BLaER1 treated with 17β-estradiol and CSF1 and Interleukin-3, amounts not matched to agents 10 nM and 100 nM (cell line): ENCODE data around the gene ANKRD17.

Experiments
- H3K27ac ChIP-seq, 11 experiments: shearing (Covaris generic); formaldehyde crosslinking; 2 replicates each; pipeline ENCODE4 v1.8.1; 2022
- H3K27me3 ChIP-seq, 11 experiments: shearing (Covaris generic); formaldehyde crosslinking; 2 replicates each; pipeline ENCODE4 v1.8.1; 2022
- H3K36me3 ChIP-seq, 11 experiments: shearing (Covaris generic); formaldehyde crosslinking; 2 replicates each; pipeline ENCODE4 v1.8.1; 2022
- H3K4me1 ChIP-seq, 10 experiments: shearing (Covaris generic); formaldehyde crosslinking; 2 replicates each; pipeline ENCODE4 v1.8.1; 2022
- H3K4me2 ChIP-seq, 11 experiments: shearing (Covaris generic); formaldehyde crosslinking; 2 replicates each; pipeline ENCODE4 v1.8.1; 2022
- H3K4me3 ChIP-seq, 10 experiments: shearing (Covaris generic); formaldehyde crosslinking; 2 replicates each; pipeline ENCODE4 v1.8.1; 2022
- H3K9ac ChIP-seq, 11 experiments: shearing (Covaris generic); formaldehyde crosslinking; 2 replicates each; pipeline ENCODE4 v1.8.1; 2022
- H3K9me3 ChIP-seq, 11 experiments: shearing (Covaris generic); formaldehyde crosslinking; replicated peaks in 1 of 11; 2 replicates each; pipeline ENCODE4 v1.8.1; 2022
- H4K20me1 ChIP-seq, 11 experiments: shearing (Covaris generic); formaldehyde crosslinking; 2 replicates each; pipeline ENCODE4 v1.8.1; 2022
- Cebpa-rat ChIP-seq, 11 experiments: shearing (Covaris generic); IDR thresholded peaks; 2 replicates each; pipeline ENCODE4 v1.8.1; 2022

The ANKRD17 gene

DNA sequence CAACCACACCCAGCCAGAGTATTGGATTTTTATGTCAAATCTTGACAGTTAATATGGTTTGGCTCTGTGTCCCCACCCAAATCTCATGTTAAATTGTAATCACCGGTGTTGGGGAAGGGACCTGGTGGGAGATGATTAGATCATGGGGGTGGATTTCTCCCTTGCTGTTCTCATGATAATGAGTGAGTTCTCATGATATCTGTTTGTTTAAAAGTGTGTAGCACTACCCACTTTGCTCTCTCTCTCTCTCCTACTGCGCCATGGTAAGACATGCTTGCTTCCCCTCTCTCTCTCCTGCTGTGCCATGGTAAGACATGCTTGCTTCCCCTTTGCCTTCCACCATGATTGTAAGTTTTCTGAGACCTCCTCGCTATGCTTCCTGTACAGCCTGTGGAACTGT, 102.2 kb downstream of the ANKRD17 start:
- no peak overlapping the region for H3K4me2 ChIP-seq
- peaks cover 78 to 100% (median 88%) of the 10 kb centered on the region in 11 experiments for H3K36me3 ChIP-seq

DNA sequence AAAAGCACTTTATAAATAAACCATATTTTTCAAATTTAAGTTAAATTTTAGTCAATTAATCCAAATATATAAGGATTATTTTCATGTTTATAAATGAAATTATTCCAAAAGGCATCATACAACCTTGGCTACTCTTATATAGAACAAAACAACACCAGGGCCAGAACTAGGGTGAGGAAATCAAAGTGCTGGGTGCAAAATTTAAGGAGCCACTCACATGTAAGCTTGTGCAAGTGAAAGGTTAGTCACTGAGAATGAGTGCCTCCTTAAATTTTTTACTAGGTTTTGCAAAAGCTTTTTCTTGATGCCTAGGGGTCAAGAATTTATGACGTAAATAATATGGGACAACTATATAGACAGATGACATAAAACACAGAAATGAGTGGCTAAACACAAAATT, 105.7 kb downstream of the ANKRD17 start:
- Histone ChIP-seq H3K27me3 (no peaks in the 10 kb centered on the region), H3K4me1 (no peaks in the 10 kb centered on the region), H3K27ac (no peak overlapping the region), H3K9me3 (no peaks in the 10 kb centered on the region), H3K9ac (no peak overlapping the region), H4K20me1 (peaks cover 0 to 29% (median 4%) of the 10 kb centered on the region in 11 experiments; a peak in 8 of 22 replicates), H3K4me2 (no peak overlapping the region), H3K4me3 (no peak overlapping the region), H3K36me3 (peaks cover 77 to 100% (median 88%) of the 10 kb centered on the region in 11 experiments)
- no peak for TF ChIP-seq Cebpa-rat (IDR thresholded peaks at IDR 0.05)

More for the DNA sequence above, 102.2 kb downstream of the ANKRD17 start:
- TF ChIP-seq Cebpa-rat (IDR thresholded peaks at IDR 0.05), result no peak
- Histone ChIP-seq H3K4me1 (0 out of 20 replicates have a peak, but pooled peaks cover 0 to under 1% (median 0%) of the 10 kb centered on the region in 10 experiments), H4K20me1 (peaks cover 0 to 34% (median 6%) of the 10 kb centered on the region in 11 experiments; a peak in 11 of 22 replicates), H3K9ac (no peak overlapping the region), H3K27ac (no peak overlapping the region), H3K27me3 (no peaks in the 10 kb centered on the region), H3K9me3 (no peaks in the 10 kb centered on the region), H3K4me3 (no peak overlapping the region)

DNA sequence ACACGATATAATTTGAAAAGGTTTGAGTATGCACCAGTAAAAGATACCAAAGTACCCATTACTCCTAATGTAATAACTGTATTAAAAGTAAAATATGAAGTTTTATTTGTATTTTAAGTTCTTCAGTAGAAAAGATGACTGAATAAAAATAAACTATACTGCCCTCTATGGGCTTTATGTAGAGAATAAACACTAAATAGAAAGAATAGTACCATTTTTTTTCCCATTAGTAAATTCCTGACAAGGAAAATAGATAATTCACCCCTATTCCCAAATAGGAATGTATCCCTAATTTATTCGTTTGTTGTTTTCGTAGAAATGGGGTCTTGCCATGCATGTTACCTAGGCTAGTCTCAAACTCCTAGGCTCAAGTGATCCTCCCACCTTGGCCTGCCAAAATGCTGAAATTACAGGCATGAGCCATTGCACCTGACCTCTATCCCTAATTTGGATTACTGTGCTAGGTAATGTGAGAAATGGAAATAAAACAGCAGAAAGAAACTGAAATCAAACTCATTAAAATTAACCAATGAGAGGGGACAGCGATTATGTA, 115.5 kb downstream of the ANKRD17 start:
- no peak overlapping the region for H3K27ac ChIP-seq
- H3K36me3 ChIP-seq, result peaks cover 87 to 100% (median 99%) of the 10 kb centered on the region in 11 experiments
- H4K20me1 ChIP-seq, result peaks cover 3 to 46% (median 13%) of the 10 kb centered on the region in 11 experiments; a peak in 12 of 22 replicates
- no peak overlapping the region for H3K9ac ChIP-seq
- TF ChIP-seq Cebpa-rat (IDR thresholded peaks at IDR 0.05), result no peak
- H3K27me3 ChIP-seq, result no peaks in the 10 kb centered on the region
- H3K4me3 ChIP-seq, result no peak overlapping the region
- no peak overlapping the region for H3K4me2 ChIP-seq
- H3K9me3 ChIP-seq, result no peaks in the 10 kb centered on the region
- H3K4me1 ChIP-seq, result no peaks in the 10 kb centered on the region

DNA sequence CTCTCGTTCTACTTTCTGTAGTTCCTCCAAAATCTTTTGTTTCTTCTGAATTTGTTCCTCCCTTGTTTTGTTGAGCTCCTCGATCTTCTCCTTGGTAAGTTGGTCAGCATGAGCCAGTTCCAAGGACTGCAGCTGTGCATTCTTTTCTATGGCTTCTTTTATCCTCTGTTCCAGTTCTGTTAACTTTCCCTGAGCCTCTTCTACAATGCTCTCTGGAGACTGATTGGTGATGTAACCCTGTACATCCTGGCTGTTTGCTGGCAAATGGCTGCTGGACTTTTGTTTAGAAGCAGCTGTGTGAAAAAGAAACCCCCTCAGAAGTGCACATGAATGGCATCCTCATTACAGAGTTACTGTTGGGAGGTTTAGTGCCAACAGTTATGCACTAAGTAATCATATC, 118.6 kb downstream of the ANKRD17 start:
- Histone ChIP-seq H3K27ac (no peak overlapping the region), H3K36me3 (peaks cover 82 to 100% (median 98%) of the 10 kb centered on the region in 11 experiments), H3K4me3 (no peak overlapping the region), H3K9me3 (no peaks in the 10 kb centered on the region), H3K4me2 (no peak overlapping the region), H3K9ac (no peak overlapping the region), H4K20me1 (peaks cover 13 to 61% (median 19%) of the 10 kb centered on the region in 11 experiments; a peak in 18 of 22 replicates), H3K4me1 (no peaks in the 10 kb centered on the region), H3K27me3 (no peaks in the 10 kb centered on the region)
- no peak for TF ChIP-seq Cebpa-rat (IDR thresholded peaks at IDR 0.05)

DNA sequence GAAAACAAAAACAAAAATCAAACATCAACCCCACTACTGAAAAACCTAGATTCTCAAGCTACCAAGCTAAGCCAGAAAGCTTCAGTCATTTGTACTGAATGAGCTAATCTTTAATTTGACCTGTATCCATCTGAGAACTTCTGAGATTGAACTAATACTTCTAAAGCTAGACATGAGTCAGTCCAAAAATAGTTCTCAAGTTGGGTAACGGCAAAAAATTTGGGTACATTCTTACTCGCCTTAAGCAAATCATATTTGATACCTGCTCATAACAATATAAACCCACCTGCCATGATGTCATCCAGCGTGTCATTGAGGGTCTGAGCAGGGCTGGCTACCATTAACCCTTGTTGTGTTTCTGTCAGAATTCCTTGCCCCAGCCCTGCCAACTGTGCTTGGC, 119.4 kb downstream of the ANKRD17 start:
- H3K4me1 ChIP-seq, result no peaks in the 10 kb centered on the region
- peaks cover 13 to 61% (median 19%) of the 10 kb centered on the region in 11 experiments; a peak in 18 of 22 replicates for H4K20me1 ChIP-seq
- H3K4me3 ChIP-seq, result no peak overlapping the region
- no peak overlapping the region for H3K4me2 ChIP-seq
- H3K9me3 ChIP-seq, result no peaks in the 10 kb centered on the region
- H3K27me3 ChIP-seq, result no peaks in the 10 kb centered on the region
- no peak overlapping the region for H3K9ac ChIP-seq
- no peak overlapping the region for H3K27ac ChIP-seq
- H3K36me3 ChIP-seq, result peaks cover 81 to 100% (median 97%) of the 10 kb centered on the region in 11 experiments
- TF ChIP-seq Cebpa-rat (IDR thresholded peaks at IDR 0.05), result no peak

DNA sequence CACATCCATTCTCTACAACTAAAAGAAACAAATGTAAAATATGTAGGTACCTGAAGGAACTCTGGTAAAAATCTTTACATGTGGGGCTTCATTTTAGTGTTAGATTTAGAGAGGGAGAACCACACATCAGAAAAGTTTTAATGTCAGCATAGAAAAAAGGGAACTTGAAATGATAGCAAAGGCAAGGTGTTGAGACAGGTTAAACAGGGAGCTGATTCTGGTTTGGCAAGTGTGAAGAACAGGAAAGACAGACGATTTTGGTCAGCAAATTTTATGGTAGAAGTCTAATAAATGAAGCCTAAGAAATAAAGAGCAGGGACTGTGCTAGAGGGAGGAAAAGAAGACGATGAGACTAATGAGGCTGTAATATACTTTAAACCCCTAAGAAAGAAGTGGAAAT, 121.5 kb downstream of the ANKRD17 start:
- Histone ChIP-seq H3K4me2 (no peak overlapping the region), H3K27me3 (no peaks in the 10 kb centered on the region), H3K4me3 (no peak overlapping the region), H3K27ac (no peak overlapping the region), H3K9ac (no peak overlapping the region), H3K9me3 (no peaks in the 10 kb centered on the region), H4K20me1 (peaks cover 11 to 50% (median 18%) of the 10 kb centered on the region in 11 experiments; a peak in 18 of 22 replicates), H3K4me1 (no peaks in the 10 kb centered on the region), H3K36me3 (peaks cover 82 to 100% (median 95%) of the 10 kb centered on the region in 11 experiments)
- TF ChIP-seq Cebpa-rat (IDR thresholded peaks at IDR 0.05), result no peak

DNA sequence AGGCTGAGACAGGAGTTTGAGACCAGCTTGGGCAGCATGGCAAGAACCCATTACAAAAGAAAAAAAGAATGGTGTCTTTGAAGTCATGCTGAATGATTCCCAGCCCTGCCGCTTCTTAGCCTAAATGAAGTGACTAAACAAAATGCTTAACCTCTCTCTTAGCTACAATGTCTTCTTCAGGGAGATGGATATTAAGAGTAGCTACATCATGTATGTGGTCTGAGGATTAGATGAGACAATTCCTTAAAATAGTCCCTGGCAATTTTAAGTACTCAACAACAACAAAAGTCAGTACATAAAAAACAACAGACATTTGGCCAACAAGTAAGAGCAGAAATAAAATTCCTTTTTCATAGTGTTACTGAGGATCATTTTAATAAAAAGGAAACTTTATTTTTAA, 124.8 kb downstream of the ANKRD17 start:
- Histone ChIP-seq H3K4me1 (no peaks in the 10 kb centered on the region), H3K9me3 (no peaks in the 10 kb centered on the region), H3K9ac (no peak overlapping the region), H4K20me1 (peaks cover 0 to 52% (median 19%) of the 10 kb centered on the region in 11 experiments; a peak in 19 of 22 replicates), H3K27ac (no peak overlapping the region), H3K4me3 (no peak overlapping the region), H3K36me3 (peaks cover 77 to 100% (median 88%) of the 10 kb centered on the region in 11 experiments), H3K4me2 (no peak overlapping the region), H3K27me3 (no peaks in the 10 kb centered on the region)
- TF ChIP-seq Cebpa-rat (IDR thresholded peaks at IDR 0.05), result no peak

DNA sequence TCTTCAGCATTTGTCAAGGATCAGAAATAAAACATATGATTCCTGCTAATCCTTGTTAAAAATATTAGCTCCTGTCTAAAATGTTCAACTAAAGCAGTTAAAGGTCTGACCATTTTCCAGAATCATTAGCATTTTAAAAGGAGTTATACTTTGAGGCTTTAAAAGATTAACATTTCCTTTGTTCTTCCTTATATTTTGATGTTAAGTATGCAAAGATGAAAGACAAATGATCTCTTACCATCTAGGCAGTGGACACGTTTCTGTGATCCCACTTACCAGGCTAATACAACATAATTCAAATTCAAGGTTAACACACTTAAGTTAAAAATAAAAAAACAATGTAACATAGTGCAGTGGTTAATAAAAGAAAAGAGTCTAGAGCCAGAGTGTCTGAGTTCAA, 127.3 kb downstream of the ANKRD17 start:
- Histone ChIP-seq H3K27ac (no peak overlapping the region), H3K27me3 (no peaks in the 10 kb centered on the region), H4K20me1 (peaks cover 0 to 53% (median 24%) of the 10 kb centered on the region in 11 experiments; a peak in 17 of 22 replicates), H3K9ac (no peak overlapping the region), H3K9me3 (no peaks in the 10 kb centered on the region), H3K4me3 (no peak overlapping the region), H3K4me1 (no peaks in the 10 kb centered on the region), H3K36me3 (peaks cover 80 to 99% (median 89%) of the 10 kb centered on the region in 11 experiments), H3K4me2 (no peak overlapping the region)
- TF ChIP-seq Cebpa-rat (IDR thresholded peaks at IDR 0.05), result no peak

DNA sequence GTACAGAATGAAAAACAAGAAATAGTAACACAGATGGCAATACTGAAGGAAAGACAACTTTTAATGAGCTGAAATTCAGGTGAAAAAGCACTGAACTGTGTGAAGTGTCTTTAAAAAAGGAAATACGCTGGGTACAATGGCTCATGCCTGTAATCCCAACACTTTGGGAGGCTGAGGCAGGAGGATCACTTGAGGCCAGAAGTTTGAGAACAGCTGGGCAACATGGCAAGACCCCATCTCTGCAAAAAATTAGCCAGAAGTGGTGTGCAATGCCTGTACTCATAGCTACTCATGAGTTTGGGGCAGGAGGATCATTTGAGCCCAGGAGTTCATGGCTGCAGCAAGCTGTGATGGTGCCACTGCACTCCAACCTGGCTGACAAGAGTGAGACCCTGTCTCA, 129.3 kb downstream of the ANKRD17 start:
- no peaks in the 10 kb centered on the region for H3K9me3 ChIP-seq
- H3K36me3 ChIP-seq, result peaks cover 81 to 99% (median 89%) of the 10 kb centered on the region in 11 experiments
- no peak for TF ChIP-seq Cebpa-rat (IDR thresholded peaks at IDR 0.05)

More for the DNA sequence above, 129.3 kb downstream of the ANKRD17 start:
- Histone ChIP-seq H3K4me2 (no peak overlapping the region), H3K4me1 (no peaks in the 10 kb centered on the region), H3K9ac (no peak overlapping the region), H3K27ac (no peak overlapping the region), H4K20me1 (peaks cover 0 to 44% (median 29%) of the 10 kb centered on the region in 11 experiments; a peak in 17 of 22 replicates), H3K27me3 (no peaks in the 10 kb centered on the region), H3K4me3 (no peak overlapping the region)
